H1 (cell line): ENCODE data around the gene GPATCH2. TPM values are rescaled to one million over a fixed set of nuclear protein-coding genes. Genes with fewer than 3 reads are reported as not detected.

ENCODE experiments used
- CTCF ChIA-PET: fragments of 300-600 bp; sonication (Branson Sonifier 250); formaldehyde crosslinking; loops from one replicate; lab custom pipeline; 2021; ENCODE audit not compliant: partially characterized antibody; lab: Charles Lee
- POLR2A ChIA-PET: fragments of 300-600 bp; sonication (Branson Sonifier 250); formaldehyde crosslinking; loops from one replicate; lab custom pipeline; 2021; ENCODE audit warnings: inconsistent platforms; ENCODE audit not compliant: partially characterized antibody; lab: Charles Lee
- DNase-seq, 2 experiments: peaks; one replicate each; pipeline versions ENCODE4 v3.0.0 to v3.0.0-alpha.2; 2010 to 2022; ENCODE audit warnings: low spot score in 2 of 2, low read depth in 1 of 2, mixed read lengths in 1 of 2
- FAIRE-seq: peaks from 2 replicates; lab custom pipeline; 2011; peaks lifted over from hg19 to GRCh38; lab: Jason Lieb, UNC
- H2AFZ ChIP-seq: 2 replicates; pipeline ENCODE4 v1.8.1; 2012; ENCODE audit warnings: low read length, inconsistent platforms
- H2AK5ac ChIP-seq: 2 replicates; pipeline ENCODE4 v1.6.1; 2013; ENCODE audit warnings: low read depth, low read length
- H2BK120ac ChIP-seq: replicated peaks from 2 replicates; pipeline ENCODE3; 2013; ENCODE audit warnings: low read depth, low read length, inconsistent platforms
- H2BK12ac ChIP-seq: 2 replicates; pipeline ENCODE4 v1.6.1; 2013; ENCODE audit warnings: low read depth, low read length
- H2BK15ac ChIP-seq: 2 replicates; pipeline ENCODE4 v1.6.1; 2013; ENCODE audit warnings: low read length
- H2BK20ac ChIP-seq: 2 replicates; pipeline ENCODE4 v1.6.1; 2013; ENCODE audit warnings: low read length
- H2BK5ac ChIP-seq: 2 replicates; pipeline ENCODE4 v1.6.1; 2013; ENCODE audit warnings: low read depth, low read length
- H3K14ac ChIP-seq: 2 replicates; pipeline ENCODE4 v1.6.1; 2013; ENCODE audit warnings: inconsistent platforms; ENCODE audit not compliant: insufficient read length
- H3K18ac ChIP-seq: 2 replicates; pipeline ENCODE4 v1.6.1; 2013; ENCODE audit warnings: low read length; ENCODE audit errors: extremely low read depth
- H3K23ac ChIP-seq: 2 replicates; pipeline ENCODE4 v1.6.1; 2013; ENCODE audit warnings: inconsistent platforms; ENCODE audit not compliant: insufficient read length
- H3K23me2 ChIP-seq: 2 replicates; pipeline ENCODE4 v1.6.1; 2013; ENCODE audit warnings: low read depth, low read length
- H3K27ac ChIP-seq: 2 replicates; pipeline ENCODE4 v1.6.1; 2011; ENCODE audit warnings: low read depth, low read length, inconsistent platforms
- H3K27me3 ChIP-seq, 4 experiments: replicated peaks in 1 of 4; 1 replicate in 1 of 4; 2 replicates in 3 of 4; pipeline versions ENCODE4 v1.6.1 to v1.8.1; 2011 to 2013; ENCODE audit warnings: low read length in 3 of 4, mild to moderate bottlenecking in 3 of 4, inconsistent platforms in 2 of 4, mixed read lengths in 2 of 4, moderate library complexity in 1 of 4; ENCODE audit not compliant: control insufficient read depth in 3 of 4, insufficient read depth in 3 of 4; ENCODE audit errors: extremely low read depth in 1 of 4
- H3K36me3 ChIP-seq, 4 experiments: 2 replicates each; pipeline versions ENCODE4 v1.6.1 to v1.8.1; 2011 to 2013; ENCODE audit warnings: mild to moderate bottlenecking in 4 of 4, low read length in 3 of 4, moderate library complexity in 2 of 4, control low read depth in 1 of 4, inconsistent platforms in 1 of 4; ENCODE audit not compliant: insufficient read depth in 4 of 4, control insufficient read depth in 2 of 4
- H3K4ac ChIP-seq: replicated peaks from 2 replicates; pipeline ENCODE3; 2013; ENCODE audit warnings: low read length, low read depth, mixed read lengths, inconsistent platforms; ENCODE audit not compliant: insufficient read length
- H3K4me1 ChIP-seq, 4 experiments: replicated peaks in 1 of 4; 1 replicate in 1 of 4; 2 replicates in 3 of 4; pipeline versions ENCODE4 v1.6.1 to v1.8.1; 2011 to 2013; ENCODE audit warnings: low read length in 3 of 4, inconsistent platforms in 2 of 4, mixed read lengths in 1 of 4; ENCODE audit not compliant: insufficient read depth in 4 of 4, control insufficient read depth in 3 of 4
- H3K4me2 ChIP-seq, 2 experiments: 2 replicates each; pipeline versions ENCODE4 v1.6.1 to v1.8.1; 2011 to 2013; ENCODE audit warnings: low read depth in 2 of 2, low read length in 2 of 2, control low read depth in 1 of 2, inconsistent platforms in 1 of 2, mild to moderate bottlenecking in 1 of 2; ENCODE audit not compliant: insufficient read depth in 1 of 2
- H3K4me3 ChIP-seq, 4 experiments: fragments of 200-600, 300-600 bp in 1 of 4; sonication (generic), shearing (Covaris generic), sonication (Bioruptor Twin) in 1 of 4; 2 replicates each; pipeline versions ENCODE4 v1.5.1 to v1.8.1; 2011 to 2016; ENCODE audit warnings: low read length in 4 of 4, low read depth in 3 of 4, control low read depth in 2 of 4, inconsistent platforms in 2 of 4, mild to moderate bottlenecking in 2 of 4, mixed read lengths in 1 of 4, moderate library complexity in 1 of 4; ENCODE audit not compliant: insufficient read depth in 2 of 4; ENCODE audit errors: extremely low read depth in 1 of 4
- H3K56ac ChIP-seq: replicated peaks from 2 replicates; pipeline ENCODE3; 2013; ENCODE audit warnings: low read depth, mild to moderate bottlenecking, mixed read lengths, low read length, inconsistent platforms; ENCODE audit not compliant: insufficient read length
- H3K79me1 ChIP-seq: 2 replicates; pipeline ENCODE4 v1.6.1; 2013; ENCODE audit warnings: low read depth, low read length, control low read depth
- H3K79me2 ChIP-seq, 2 experiments: 2 replicates each; pipeline versions ENCODE4 v1.6.1 to v1.8.1; 2012 to 2013; ENCODE audit warnings: low read length in 2 of 2, mild to moderate bottlenecking in 2 of 2, inconsistent platforms in 1 of 2; ENCODE audit not compliant: insufficient read depth in 2 of 2, control insufficient read depth in 1 of 2
- H3K9ac ChIP-seq, 4 experiments: replicated peaks in 1 of 4; 1 replicate in 1 of 4; 2 replicates in 3 of 4; pipeline versions ENCODE4 v1.6.1 to v1.8.1; 2011 to 2013; ENCODE audit warnings: low read depth in 3 of 4, low read length in 3 of 4, control low read depth in 2 of 4, mild to moderate bottlenecking in 2 of 4, moderate library complexity in 2 of 4, inconsistent platforms in 1 of 4; ENCODE audit errors: extremely low read depth in 1 of 4
- H3K9me3 ChIP-seq, 2 experiments: 2 replicates each; pipeline versions ENCODE4 v1.6.1 to v1.8.1; 2012 to 2013; ENCODE audit warnings: mild to moderate bottlenecking in 2 of 2, moderate library complexity in 2 of 2, control low read depth in 1 of 2, inconsistent platforms in 1 of 2, low read depth in 1 of 2, low read length in 1 of 2, mixed read lengths in 1 of 2; ENCODE audit not compliant: insufficient read depth in 2 of 2
- H4K20me1 ChIP-seq, 2 experiments: replicated peaks in 1 of 2; 2 replicates each; pipeline versions ENCODE3 to v1.8.1; 2011 to 2013; ENCODE audit warnings: inconsistent platforms in 2 of 2, low read length in 2 of 2, mild to moderate bottlenecking in 1 of 2; ENCODE audit not compliant: insufficient read depth in 2 of 2, control insufficient read depth in 1 of 2
- H4K5ac ChIP-seq: 2 replicates; pipeline ENCODE4 v1.6.1; 2013; ENCODE audit warnings: low read length, low read depth, mixed read lengths, inconsistent platforms; ENCODE audit not compliant: insufficient read length
- H4K8ac ChIP-seq: 2 replicates; pipeline ENCODE4 v1.8.0; 2013; ENCODE audit warnings: mild to moderate bottlenecking, moderate library complexity, low read length, inconsistent platforms; ENCODE audit not compliant: insufficient read depth; ENCODE audit errors: extremely low read depth
- H4K91ac ChIP-seq: replicated peaks from 2 replicates; pipeline ENCODE3; 2013; ENCODE audit warnings: low read length, mixed read lengths, inconsistent platforms; ENCODE audit not compliant: insufficient read length
- BCL11A ChIP-seq, 2 experiments: IDR thresholded peaks; one replicate each; pipeline ENCODE4 v1.6.1; 2011; ENCODE audit warnings: low read depth in 2 of 2, low read length in 2 of 2, mild to moderate bottlenecking in 2 of 2
- FOSL1 ChIP-seq: IDR thresholded peaks from 2 replicates; pipeline ENCODE4 v1.6.1; 2011; ENCODE audit warnings: mild to moderate bottlenecking, low read depth, low read length, moderate library complexity; ENCODE audit not compliant: insufficient read depth
- KDM5A ChIP-seq: fragments of 200-600 bp; IDR thresholded peaks from 2 replicates; pipeline ENCODE4 v1.7.1; 2012; ENCODE audit warnings: mild to moderate bottlenecking, low read length, inconsistent platforms, mixed read lengths
- MAFK ChIP-seq: IDR thresholded peaks from 2 replicates; pipeline ENCODE4 v1.6.1; 2012; ENCODE audit warnings: low read depth, mild to moderate bottlenecking, improper control_type of control experiment, low read length
- RAD21 ChIP-seq, 2 experiments: IDR thresholded peaks in 1 of 2; conservative IDR thresholded peaks in 1 of 2; 2 replicates each; pipeline ENCODE4 v1.6.1; 2011; ENCODE audit warnings: low read depth in 2 of 2, low read length in 2 of 2, improper control_type of control experiment in 1 of 2, inconsistent platforms in 1 of 2, mild to moderate bottlenecking in 1 of 2, moderate library complexity in 1 of 2
- RXRA ChIP-seq: IDR thresholded peaks from 2 replicates; pipeline ENCODE4 v1.6.1; 2011; ENCODE audit warnings: low read depth, mild to moderate bottlenecking, low read length, moderate library complexity; ENCODE audit not compliant: insufficient read depth
- SIN3A ChIP-seq, 2 experiments: IDR thresholded peaks in 1 of 2; conservative IDR thresholded peaks in 1 of 2; 2 replicates each; pipeline ENCODE4 v1.6.1; 2011 to 2012; ENCODE audit warnings: low read length in 2 of 2, improper control_type of control experiment in 1 of 2, low read depth in 1 of 2, mild to moderate bottlenecking in 1 of 2
- TAF7 ChIP-seq: optimal IDR thresholded peaks from 2 replicates; pipeline ENCODE3; 2011; ENCODE audit warnings: low read depth, mild to moderate bottlenecking, inconsistent platforms, low read length, moderate library complexity, borderline replicate concordance
- TBP ChIP-seq: IDR thresholded peaks from 2 replicates; pipeline ENCODE4 v1.6.1; 2011; ENCODE audit warnings: low read depth, low read length, improper control_type of control experiment
- TCF12 ChIP-seq: IDR thresholded peaks from 2 replicates; pipeline ENCODE4 v1.6.1; 2011; ENCODE audit warnings: low read depth, mild to moderate bottlenecking, low read length
- WGBS, 2 experiments: shearing (Covaris generic) in 1 of 2; methylation state at CpG; one replicate each; pipeline versions ENCODE4 v1.1.6 to v1.1.7; 2013 to 2015; ENCODE audit warnings: low lambda C conversion rate in 2 of 2, mixed read lengths in 2 of 2, inconsistent platforms in 1 of 2, low coverage in 1 of 2, missing lambda C conversion rate in 1 of 2; ENCODE audit not compliant: insufficient replicate concordance in 2 of 2, insufficient coverage in 1 of 2, insufficient read length in 1 of 2; ENCODE audit errors: extremely low coverage in 1 of 2, missing lambda C conversion rate in 1 of 2; 5-methylcytosine and 5-hydroxymethylcytosine counted together
- polyA plus RNA-seq, 7 experiments: library from polyadenylated mRNA; depleted of rRNA in 3 of 7; stranded (reverse) in 5 of 7; unstranded in 2 of 7; fragments of >200 nt in 5 of 7; fragments of 200-250 nt in 2 of 7; gene quantifications; 1 replicate in 5 of 7; 2 replicates in 1 of 7; 4 replicates in 1 of 7; pipeline versions ENCODE4 v1.2.1 to v1.2.3, GENCODE V29; 2011 to 2013; ENCODE audit warnings: missing spikeins in 2 of 7, mixed read lengths in 2 of 7
- total RNA-seq: library from RNA; stranded (reverse); fragmentation: NEBNext Ultra II Directional; extraction: Animal tissue kit (Norgen Biotek cat#: 25700); gene quantifications from 2 replicates; pipeline ENCODE4 v1.2.1, GENCODE V29; 2021

GPATCH2 gene
- total and polyA plus RNA-seq, 2 of the 8 experiments (the other 6 are each of a cell fraction or from before 2014, with no cell fraction given), result 3.9 to 13.1 TPM

- Histone ChIP-seq H3K4ac (no peak overlapping the region), H3K18ac (no peak overlapping the region), H3K79me2 (no peaks in the 10 kb centered on the region), H2BK120ac (no peak overlapping the region), H3K14ac (no peak overlapping the region), H4K8ac (no peak overlapping the region), H4K91ac (no peak overlapping the region), H4K20me1 (no peaks in the 10 kb centered on the region), H3K9ac (no peak overlapping the region), H3K27ac (no peak overlapping the region), H3K4me1 (no peaks in the 10 kb centered on the region), H2AK5ac (no peak overlapping the region), H3K27me3 (no peaks in the 10 kb centered on the region), H3K4me2 (no peak overlapping the region)
- DNase-seq (no peak), FAIRE-seq (no peak)
- CTCF ChIA-PET, result no interaction called here
- POLR2A ChIA-PET, result no interaction called here
- TF ChIP-seq SIN3A (conservative IDR thresholded peaks at IDR 0.05 in 1 of 2, IDR thresholded peaks at IDR 0.05 in 1 of 2; ENCODE audit: low read depth in 1 of 2, low read length in 2 of 2) (no peak), TBP (no peak), KDM5A (no peak), FOSL1 (no peak), TCF12 (no peak), RXRA (no peak), TAF7 (no peak), MAFK (no peak), RAD21 (IDR thresholded peaks at IDR 0.05 in 1 of 2, conservative IDR thresholded peaks at IDR 0.05 in 1 of 2; ENCODE audit: low read depth in 2 of 2, low read length in 2 of 2) (no peak), BCL11A (IDR thresholded peaks at IDR 0.05; ENCODE audit: low read depth in 2 of 2, low read length in 2 of 2) (no peak)
- TF ChIP-seq, all 59 proteins: peak for 0
- no peaks in the 10 kb centered on the region for H3K36me3 ChIP-seq
- H2BK5ac ChIP-seq, result no peak overlapping the region
- H3K4me3 ChIP-seq, result no peak overlapping the region
- no peak overlapping the region for H4K5ac ChIP-seq
- H2BK20ac ChIP-seq, result no peak overlapping the region
- H3K9me3 ChIP-seq, result no peaks in the 10 kb centered on the region
- no peaks in the 10 kb centered on the region for H3K23me2 ChIP-seq
- 97% methylated on average over 2 of the region's 2 CpGs; no CpG with 5 or more reads in 1 of the 2 experiments for WGBS, 2 experiments
- H2BK12ac ChIP-seq, result no peak overlapping the region
- H3K79me1 ChIP-seq, result no peaks in the 10 kb centered on the region
- H2BK15ac ChIP-seq, result no peak overlapping the region
- H3K23ac ChIP-seq, result no peak overlapping the region
- H2AFZ ChIP-seq, result no peak overlapping the region
- H3K56ac ChIP-seq, result no peak overlapping the region
Measured at GRCh38 chr1:217506878-217507277, 124.0 kb downstream of the GPATCH2 start.
